T-helper 9 cell (primary cell): ENCODE data around the gene SUMO3.
A peak's percentile ranks its signal among the peaks of the same experiment; 100 is the strongest.
"Not testable (repeated sequence)": the region's sequence is repeated elsewhere in the genome, so short reads cannot be mapped to it uniquely, and the experiment has no call there.

Experiments used
- DNase-seq: peaks from one replicate; pipeline ENCODE4 v3.0.0-alpha.2; 2020

Gene SUMO3

DNA sequence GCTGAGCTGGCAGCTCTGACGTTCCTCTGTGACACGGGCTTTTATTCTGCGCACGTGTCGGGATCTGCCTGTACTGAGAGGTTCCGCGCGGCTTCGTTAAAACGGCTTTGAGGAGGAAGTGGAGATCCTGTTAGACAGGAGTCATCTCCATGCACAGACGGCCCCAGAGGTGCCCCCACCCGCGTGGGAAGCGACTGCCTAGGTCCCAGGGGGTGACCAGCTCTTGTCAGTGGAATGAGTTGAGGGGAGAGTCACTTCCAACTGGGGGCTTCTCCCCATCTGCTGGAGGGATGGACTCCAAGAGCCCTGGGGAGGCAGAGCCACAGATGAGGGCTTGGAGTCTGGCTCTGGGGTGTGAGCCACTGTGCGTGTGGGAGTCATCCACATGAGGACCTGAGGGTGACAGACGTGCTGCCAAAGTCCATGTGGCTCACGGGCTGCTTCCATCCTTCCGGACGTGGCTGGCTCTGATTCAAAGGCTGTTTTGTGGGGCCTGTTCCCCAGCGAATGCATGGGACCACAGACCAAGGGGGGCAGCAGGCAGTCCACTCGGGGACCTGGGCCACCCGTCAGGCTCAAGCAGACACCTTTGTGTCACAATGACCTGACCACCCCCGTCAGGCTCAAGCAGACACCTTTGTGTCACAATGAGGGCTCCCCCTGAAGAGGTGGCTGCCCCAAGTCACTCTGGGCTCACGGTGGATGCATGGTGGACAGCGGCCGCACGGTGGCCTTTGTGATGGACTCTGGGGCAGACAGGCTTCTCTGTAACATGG, 28.8 kb upstream of the SUMO3 start:
- DNase-seq = peak; percentile 28

DNA sequence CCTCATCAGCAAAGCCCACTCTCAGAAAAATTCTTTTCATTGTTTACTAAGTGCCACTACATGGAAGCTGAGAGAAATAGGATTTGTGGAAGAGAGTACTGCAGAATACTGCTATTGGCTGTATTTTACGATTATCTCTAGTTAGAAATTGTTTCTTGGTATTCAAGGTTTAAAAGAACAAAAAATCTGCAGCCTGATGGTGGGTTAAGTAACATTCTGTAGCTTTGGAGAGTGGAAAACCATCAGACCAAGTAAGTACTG, 28.3 kb upstream of the SUMO3 start:
- DNase-seq = no peak

DNA sequence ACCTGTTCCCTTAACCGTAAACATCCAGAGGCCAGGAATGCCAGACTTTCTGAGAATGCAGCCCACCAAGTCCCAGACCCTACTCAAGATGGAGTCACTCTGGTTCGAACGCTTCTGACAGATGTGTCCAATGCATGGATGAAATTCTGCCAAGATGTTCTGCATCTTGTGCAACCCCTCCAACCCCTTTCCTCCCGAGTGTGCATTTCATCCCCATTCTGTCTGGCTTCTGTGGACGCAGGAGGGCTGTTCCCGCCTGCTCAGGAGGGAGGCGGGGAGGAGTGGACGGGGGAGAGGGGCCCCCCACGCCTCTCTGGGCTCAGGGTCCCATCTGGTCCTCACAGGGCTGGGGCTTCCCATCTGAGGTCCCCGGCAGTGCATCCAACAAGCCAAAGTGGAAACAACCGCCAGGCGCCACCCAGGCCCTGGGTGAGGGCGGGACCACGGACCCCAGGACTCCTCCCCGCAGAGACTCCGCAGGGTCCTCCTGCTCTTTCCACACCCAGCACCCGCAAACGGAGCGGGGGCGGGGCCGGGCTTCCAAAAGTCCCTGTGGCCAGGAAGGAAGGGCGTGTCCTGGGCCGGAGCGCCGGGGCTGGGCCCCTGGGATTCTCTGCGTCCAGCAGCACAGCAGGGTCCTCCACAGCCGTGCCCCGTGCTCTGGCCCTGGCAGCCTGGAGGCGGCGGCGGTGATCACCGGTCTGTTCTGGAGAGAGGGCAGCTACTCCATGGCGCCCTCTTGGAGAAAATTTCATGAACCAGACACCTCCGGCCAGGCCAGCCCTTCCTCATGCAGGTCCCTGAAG, 27.8 kb upstream of the SUMO3 start:
- peak; percentile 32 for DNase-seq

DNA sequence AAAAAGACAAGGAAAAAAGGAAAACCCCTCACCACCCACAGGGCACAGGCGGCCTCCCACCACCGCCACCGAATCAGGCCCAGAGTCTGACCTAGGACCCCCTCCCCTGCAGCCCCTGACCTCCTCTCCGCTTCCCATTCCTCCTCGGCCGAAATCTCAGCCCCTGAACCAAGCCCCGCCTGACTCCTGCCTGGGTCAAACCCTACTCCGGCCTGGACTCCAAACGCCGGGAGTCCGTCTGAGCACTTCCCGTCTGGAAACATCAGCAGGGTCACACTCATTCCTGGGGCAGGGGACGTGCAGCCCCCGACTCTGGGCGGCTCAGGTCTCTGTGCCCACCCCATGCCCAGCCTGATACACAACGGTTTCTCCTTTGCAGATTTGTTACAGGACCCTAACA, 26.4 kb upstream of the SUMO3 start:
- DNase-seq = no peak

- DNase-seq = no peak
Observed at GRCh38 chr21:44842721-44843445, 25.0 kb upstream of the SUMO3 start.

DNA sequence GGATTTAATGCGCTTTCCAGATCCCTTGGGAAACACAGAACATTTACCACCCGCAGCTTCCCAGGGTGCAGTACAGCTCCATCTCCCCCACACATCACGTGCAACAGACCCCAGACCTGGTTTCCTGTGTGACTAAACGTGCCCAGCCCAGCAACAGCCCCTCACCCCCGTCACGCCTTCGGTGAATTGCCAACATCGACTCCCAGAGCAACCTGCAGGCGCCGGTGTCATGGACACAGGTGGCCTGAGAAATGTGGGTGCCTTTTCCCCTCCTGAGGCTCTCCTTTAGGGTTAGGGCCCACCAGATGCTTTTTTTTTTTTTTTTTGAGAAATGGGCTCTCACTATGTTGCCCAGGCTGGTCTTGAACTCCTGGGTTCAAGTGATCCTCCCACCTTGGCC, 24.2 kb upstream of the SUMO3 start:
- DNase-seq = no peak

DNA sequence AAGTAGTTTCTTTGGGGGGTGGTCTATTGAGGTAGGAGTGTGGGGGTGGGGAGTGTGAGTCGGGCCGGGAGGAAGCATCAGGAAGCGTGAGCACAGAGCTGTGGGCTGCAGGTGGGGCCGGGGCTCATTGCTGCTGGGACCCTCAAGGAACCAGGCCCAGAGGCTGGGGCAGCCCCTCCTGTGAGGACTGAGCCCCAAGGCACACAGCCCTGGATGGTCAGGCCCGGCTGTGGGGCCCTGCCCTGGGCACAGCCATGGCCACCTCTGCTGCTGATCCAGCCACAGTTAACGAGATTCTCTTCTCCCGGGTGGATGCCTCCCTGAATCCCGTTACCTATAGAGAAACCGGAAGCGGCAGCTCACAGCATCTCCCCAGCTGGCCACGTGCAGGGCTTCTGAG, 22.9 kb upstream of the SUMO3 start:
- DNase-seq = no peak

GRCh38 chr21:44838951-44839350, 21.1 kb upstream of the SUMO3 start:
- no peak for DNase-seq

DNA sequence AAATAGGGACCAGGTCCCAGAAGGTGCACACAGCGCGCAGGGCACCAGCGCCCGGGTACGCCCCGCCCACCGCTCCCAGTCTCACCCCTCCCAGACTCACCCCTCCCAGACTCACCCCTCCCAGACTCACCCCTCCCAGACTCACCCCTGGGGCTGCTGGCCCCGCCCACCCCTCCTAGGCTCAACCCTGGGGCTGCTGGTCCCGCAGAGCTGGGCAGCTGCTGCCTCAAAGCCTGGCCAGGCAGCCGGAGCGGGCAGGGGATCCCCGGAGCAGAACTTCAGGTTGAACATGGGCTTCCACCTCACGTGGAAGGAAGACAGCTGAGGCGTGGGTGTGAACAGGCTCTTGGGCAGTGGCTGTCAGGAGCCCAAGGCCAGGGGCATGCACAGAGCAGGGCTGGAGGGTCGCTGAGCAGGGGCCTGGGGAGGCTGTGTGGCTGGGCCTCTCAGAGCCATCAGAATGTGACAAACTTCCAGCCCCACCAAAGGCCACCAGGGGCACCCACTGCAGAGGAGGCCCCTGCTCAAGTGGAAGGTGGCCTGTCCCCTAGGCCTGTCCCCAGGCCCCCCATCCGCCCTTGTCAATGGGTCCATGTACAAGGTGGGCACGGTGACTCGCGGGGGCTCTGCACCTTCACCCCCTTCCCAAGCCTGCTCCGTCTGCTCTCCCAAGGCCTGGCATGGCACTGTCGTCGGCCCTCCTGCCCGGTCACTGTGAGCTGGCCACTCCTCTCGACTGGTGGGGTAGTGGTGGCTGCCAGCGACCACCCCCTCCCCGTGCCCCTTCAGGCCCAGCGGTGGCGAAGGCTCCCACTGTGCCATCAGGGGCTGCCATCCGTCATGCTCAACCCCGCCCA, 20.4 kb upstream of the SUMO3 start:
- DNase-seq = no peak

DNA sequence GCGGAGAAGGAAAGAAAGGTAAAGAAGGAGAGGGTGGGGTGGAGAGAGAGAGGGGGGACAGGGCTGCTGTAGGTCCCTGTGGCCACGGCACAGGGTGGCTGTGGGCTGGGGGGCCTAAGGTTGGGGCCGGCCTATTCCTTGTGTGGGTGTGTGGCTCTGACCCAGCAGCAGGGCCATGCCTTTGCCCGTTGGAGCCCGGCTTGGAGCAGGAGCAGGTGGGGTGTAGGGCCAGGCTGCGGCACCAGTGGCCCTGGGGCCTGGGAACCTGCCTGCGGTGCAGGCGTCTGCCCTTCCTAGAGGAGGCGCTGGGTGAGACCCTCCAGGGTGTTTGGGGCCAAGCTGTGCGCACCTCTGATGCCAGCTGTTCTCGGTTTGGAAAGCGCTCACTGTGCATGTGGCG, 19.7 kb upstream of the SUMO3 start:
- no peak for DNase-seq

- DNase-seq = no peak
Observed at GRCh38 chr21:44836666-44837471, 19.0 kb upstream of the SUMO3 start.

DNA sequence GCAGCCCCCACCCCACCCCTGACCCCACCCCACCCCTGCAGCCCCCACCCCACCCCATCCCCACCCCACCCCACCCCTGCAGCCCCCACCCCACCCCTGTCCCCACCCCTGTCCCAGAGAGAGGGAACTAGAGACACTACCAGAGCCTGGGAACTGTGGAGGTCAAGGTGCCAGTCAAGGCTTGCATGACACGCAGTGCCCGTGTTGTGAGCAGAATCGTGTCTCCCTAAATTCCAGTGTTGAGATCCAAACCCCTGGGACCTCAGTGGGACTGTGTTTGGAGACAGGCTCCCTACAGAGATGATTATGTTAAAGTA, 18.4 kb upstream of the SUMO3 start:
- DNase-seq = no peak

- no peak for DNase-seq
Observed at GRCh38 chr21:44835647-44835973, 17.7 kb upstream of the SUMO3 start.

- DNase-seq = no peak
Observed at GRCh38 chr21:44834951-44835646, 17.2 kb upstream of the SUMO3 start.

GRCh38 chr21:44834231-44834950, 16.5 kb upstream of the SUMO3 start:
- DNase-seq = no peak

DNA sequence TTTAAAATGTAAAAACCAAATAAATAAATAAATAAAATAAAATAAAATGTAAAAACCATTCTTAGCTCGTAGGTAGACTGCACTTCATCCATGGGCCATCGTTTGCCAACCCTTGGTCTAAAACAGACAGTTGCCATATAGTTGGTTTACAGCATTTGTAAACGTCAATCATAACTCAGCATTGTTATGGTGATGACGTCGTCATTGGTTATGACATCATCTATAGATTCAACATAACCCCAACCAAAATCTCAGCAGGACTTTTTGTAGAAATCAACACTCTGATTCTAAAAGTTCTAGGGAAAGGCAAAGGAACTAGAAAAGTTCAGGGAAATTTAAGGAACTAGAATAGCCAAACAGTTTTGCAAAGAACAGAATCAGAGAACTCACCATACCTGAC, 15.8 kb upstream of the SUMO3 start:
- no peak for DNase-seq

DNA sequence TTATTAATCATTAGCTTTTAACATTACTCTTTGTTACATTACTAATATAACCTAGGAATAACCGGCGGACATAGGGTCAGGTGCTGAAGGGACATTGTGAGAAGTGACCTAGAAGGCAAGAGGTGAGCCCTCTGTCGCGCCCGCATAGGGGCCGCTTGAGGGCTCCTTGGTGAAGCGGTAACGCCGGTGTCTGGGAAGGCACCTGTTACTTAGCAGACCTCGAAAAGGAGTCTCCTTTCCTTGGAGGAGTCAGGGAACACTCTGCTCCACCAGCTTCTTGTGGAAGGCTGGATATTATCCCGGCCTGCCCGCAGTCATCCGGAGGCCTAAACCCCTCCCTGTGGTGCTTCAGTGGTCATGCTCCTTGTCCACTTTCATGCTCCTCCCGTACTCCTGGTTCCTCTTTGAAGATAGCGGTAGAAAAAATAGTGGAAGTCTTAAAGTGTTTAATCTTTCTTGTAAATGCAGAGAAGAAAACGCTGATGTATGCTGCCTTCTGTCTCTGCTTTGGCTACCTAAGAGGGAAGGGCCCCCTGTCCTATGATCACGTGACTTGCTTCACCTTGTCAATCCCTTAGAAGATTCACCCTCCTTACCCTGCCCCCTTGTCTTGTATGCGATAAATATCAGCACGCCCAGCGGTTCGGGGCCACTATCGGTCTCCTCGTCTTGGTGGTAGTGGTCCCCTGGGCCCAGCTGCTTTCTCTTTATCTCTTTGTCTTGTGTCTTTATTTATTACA, 14.8 kb upstream of the SUMO3 start:
- not testable (repeated sequence) for DNase-seq

DNA sequence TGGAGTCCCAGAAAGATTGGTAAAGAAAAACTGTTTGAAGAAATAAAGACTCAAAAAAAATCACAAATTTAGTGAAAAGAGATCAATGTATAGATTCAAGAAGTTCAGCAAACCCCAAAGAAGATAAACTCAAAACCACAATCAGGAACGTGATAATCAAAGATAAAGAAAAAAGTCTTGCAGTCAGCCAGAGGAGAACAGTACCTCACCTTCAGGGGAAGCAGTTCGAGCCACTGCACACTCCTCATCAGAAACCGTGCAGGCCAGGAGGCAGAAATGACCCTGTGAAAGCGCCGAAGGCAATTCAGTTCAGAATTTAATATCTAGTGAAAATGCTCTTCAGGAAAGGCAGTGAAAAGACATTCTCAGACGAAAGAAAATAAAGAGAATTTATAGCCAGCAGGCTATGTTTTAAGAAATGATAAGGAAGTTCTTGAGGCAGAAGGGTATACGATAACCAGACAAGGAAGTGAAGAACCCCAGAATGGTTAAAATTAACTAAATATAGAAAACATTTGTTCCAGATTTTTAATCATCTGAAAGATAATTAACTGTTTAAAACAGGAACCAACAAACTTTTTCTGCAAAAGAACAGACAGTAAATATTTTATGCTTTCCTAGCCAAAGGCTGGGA, 13.5 kb upstream of the SUMO3 start:
- no peak for DNase-seq

DNA sequence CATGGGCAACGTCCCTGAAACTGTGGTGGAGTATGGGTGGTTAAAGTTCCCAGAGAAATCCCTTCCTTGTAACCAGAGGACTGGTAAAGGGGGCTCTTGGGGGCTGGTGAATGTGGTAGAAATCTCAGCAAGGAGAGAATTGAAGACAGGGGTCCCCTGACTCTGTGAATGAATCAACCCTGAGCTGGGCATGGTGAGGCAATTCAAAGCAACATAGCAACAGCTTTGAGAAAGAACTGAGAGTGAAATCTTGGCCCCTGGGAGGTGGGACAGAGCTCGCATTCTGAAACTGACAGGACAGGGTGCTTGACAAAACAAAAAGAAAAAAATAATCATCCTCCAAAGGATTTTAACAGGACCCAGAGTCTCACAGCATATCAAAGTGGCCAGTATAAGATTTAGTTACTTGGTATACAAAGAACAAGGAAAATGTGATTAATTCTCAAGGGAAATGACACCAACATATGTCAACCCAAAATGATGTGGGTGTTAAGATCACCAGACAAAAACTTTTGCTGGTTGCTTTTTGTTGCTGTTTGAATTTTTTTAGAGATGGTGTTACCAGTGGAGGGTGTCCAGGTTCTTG, 11.7 kb upstream of the SUMO3 start:
- DNase-seq = no peak
